Psoas muscle (tissue), 8 donors: ENCODE results near the gene VCP. TPM values are rescaled to one million over a fixed set of nuclear protein-coding genes. Genes with fewer than 3 reads are reported as not detected.

ENCODE experiments used
- ATAC-seq, 4 donors: fragments of 200-7000 bp; cut with Tn5 transposase; one replicate each; pipeline ENCODE4 v1.9.1; 2020; ENCODE audit warnings: moderate library complexity in 3 of 4, mild to moderate bottlenecking in 2 of 4
- DNase-seq, 2 donors: peaks; one replicate each; pipeline ENCODE4 v3.0.0-alpha.2; 2020
- H3K27ac ChIP-seq: fragments of 200-600 bp; one replicate; pipeline ENCODE4 v1.8.0; 2022
- H3K27me3 ChIP-seq, 3 donors: fragments of 200-600 bp in 1 of 3; one replicate each; pipeline versions ENCODE4 v1.6.1 to v1.8.0; 2013 to 2022; ENCODE audit warnings: low read length in 2 of 3, mild to moderate bottlenecking in 2 of 3, moderate library complexity in 1 of 3; ENCODE audit not compliant: insufficient read depth in 3 of 3
- H3K36me3 ChIP-seq, 2 donors: fragments of 200-600 bp in 1 of 2; one replicate each; pipeline versions ENCODE4 v1.6.1 to v1.8.0; 2013 to 2022; ENCODE audit warnings: low read depth in 1 of 2, mild to moderate bottlenecking in 1 of 2, moderate library complexity in 1 of 2; ENCODE audit not compliant: insufficient read depth in 1 of 2
- H3K4me1 ChIP-seq: fragments of 200-600 bp; one replicate; pipeline ENCODE4 v1.8.0; 2022
- H3K4me3 ChIP-seq: fragments of 200-600 bp; one replicate; pipeline ENCODE4 v1.8.0; 2022; ENCODE audit warnings: mild to moderate bottlenecking
- H3K9me3 ChIP-seq: fragments of 200-600 bp; one replicate; pipeline ENCODE4 v1.8.0; 2022
- CTCF ChIP-seq: fragments of 200-600 bp; IDR thresholded peaks from one replicate; pipeline ENCODE4 v1.8.0; 2022; ENCODE audit warnings: antibody characterized with exemption
- WGBS, 3 donors: extraction: QIAGEN DNeasy Blood & Tissue Kit; methylation state at CpG; one replicate each; pipeline versions ENCODE4 v1.1.6 to v1.1.7; 2013; 5-methylcytosine and 5-hydroxymethylcytosine counted together
- intact Hi-C, 2 donors: fragments of 100-400 bp; cut with DNase I; formaldehyde crosslinking; loops; one replicate each; pipeline versions ENCODE4 v1.11.0 to v1.14.2; 2022
- polyA plus RNA-seq, 3 donors: library from polyadenylated mRNA; stranded (reverse); fragments of 200-250 nt; gene quantifications; one replicate each; pipeline ENCODE4 v1.2.3, GENCODE V29; 2013
- total RNA-seq, 4 donors: library from RNA; stranded (reverse); fragmentation: NEBNext Ultra II Directional in 2 of 4; extraction: Animal tissue kit (Norgen Biotek cat#: 25700) in 2 of 4; gene quantifications; one replicate each; pipeline versions ENCODE4 v1.2.1 to v1.2.4, GENCODE V29; 2021 to 2023
- donor health status: healthy with polysubstance abuse.
- donor health status: DM: no; HTN: no; CAD: no; lungs with moderate emphysema.
- donor health status: Bipolar disorder and iron deficiency.
- donor health status: healthy.
- donor health status: DM: yes; HTN: yes; CAD: no.
- donor health status: DM: no; HTN: no; CAD: no.
- donor health status: DM: no; HTN: no; CAD: no.
- donor health status: DM: yes; HTN: yes; CAD: no.

VCP gene
- total and polyA plus RNA-seq, 7 donors, result 237 to 491 (median 384) TPM

- WGBS, 3 donors, result 35 to 45% (median 36%) methylated on average over 12 of the region's 12 CpGs
- no peaks in the 10 kb centered on the region for H3K27me3 ChIP-seq
- intact Hi-C loops, result loop anchor here (5.0 to 10.0 kb wide), 6 partner anchors 47 to 447 kb away; partner anchors contain the start of gene UNC13B (in 1 of the 2)
- peaks cover 21% of the 10 kb centered on the region for H3K4me1 ChIP-seq
- DNase-seq, result peak; percentile 64 to 82
- H3K27ac ChIP-seq, result peak overlapping the region; percentile 75
- peak overlapping the region; percentile 68 for H3K4me3 ChIP-seq
- ATAC-seq, result no peak
- no peaks in the 10 kb centered on the region for H3K9me3 ChIP-seq
- TF ChIP-seq CTCF, result no peak
- H3K36me3 ChIP-seq, result no peaks in the 10 kb centered on the region
Measured at GRCh38 chr9:35114840-35115628, 42.6 kb upstream of the VCP start.

GRCh38 chr9:35114113-35114839 is 41.9 kb upstream of the VCP start:
- peaks cover 24% of the 10 kb centered on the region for H3K4me1 ChIP-seq
- DNase-seq (peak; percentile 79 to 86), ATAC-seq (no peak)
- H3K27me3 ChIP-seq, result no peaks in the 10 kb centered on the region
- H3K36me3 ChIP-seq, result no peaks in the 10 kb centered on the region
- H3K4me3 ChIP-seq, result peak overlapping the region; percentile 68
- intact Hi-C loops, result loop anchor here (10.0 kb wide), 2 partner anchors 261 to 271 kb away; no protein-coding TSS in a partner anchor
- WGBS, 3 donors, result 28 to 40% (median 29%) methylated on average over 5 of the region's 5 CpGs
- TF ChIP-seq CTCF, result no peak
- H3K27ac ChIP-seq, result peak overlapping the region; percentile 75
- H3K9me3 ChIP-seq, result no peaks in the 10 kb centered on the region

- H3K4me1 ChIP-seq, result peaks cover 24% of the 10 kb centered on the region
- ATAC-seq, result no peak
- intact Hi-C loops, result loop anchor here (10.0 kb wide), 2 partner anchors 262 to 272 kb away; no protein-coding TSS in a partner anchor
- H3K27me3 ChIP-seq, result no peaks in the 10 kb centered on the region
- no peak overlapping the region for H3K4me3 ChIP-seq
- peak overlapping the region; percentile 98 for H3K27ac ChIP-seq
- 76 to 77% (median 76%) methylated on average over 3 of the region's 3 CpGs for WGBS, 3 donors
- no peak for TF ChIP-seq CTCF
- H3K36me3 ChIP-seq, result peaks cover 0 to 13% of the 10 kb centered on the region in 2 donors
- H3K9me3 ChIP-seq, result no peaks in the 10 kb centered on the region
- peak; percentile 46 to 73 for DNase-seq
Measured at GRCh38 chr9:35112257-35113020, 40.0 kb upstream of the VCP start.

- Histone ChIP-seq H3K4me1 (peaks cover 24% of the 10 kb centered on the region), H3K27ac (peak overlapping the region; percentile 98), H3K4me3 (peak overlapping the region; percentile 89)
Measured at GRCh38 chr9:35111001-35111933, 38.8 kb upstream of the VCP start.

More at GRCh38 chr9:35111001-35111933, 38.8 kb upstream of the VCP start:
- WGBS, 3 donors, result 1% methylated on average over 43 to 57 of the region's 57 CpGs
- Histone ChIP-seq H3K9me3 (no peaks in the 10 kb centered on the region), H3K27me3 (no peaks in the 10 kb centered on the region), H3K36me3 (peaks cover 0 to 25% of the 10 kb centered on the region in 2 donors)
- peak; percentile 98 to 99 for DNase-seq
- TF ChIP-seq CTCF, result no peak
- intact Hi-C loops, result loop anchor here (10.0 kb wide), 2 partner anchors 264 to 274 kb away; no protein-coding TSS in a partner anchor
- ATAC-seq, result peak; percentile 85 to 90 (median 89)
